NCI-H2196 (cell line): ENCODE data around the gene CAPZB.
"Not testable (repeated sequence)": the region's sequence is repeated elsewhere in the genome, so short reads cannot be mapped to it uniquely, and the experiment has no call there.

Experiments used
- DNase-seq: peaks from one replicate; lab custom pipeline; 2025; ENCODE audit not compliant: unreplicated experiment; lab: John Stamatoyannopoulos, UW

Gene CAPZB

DNA sequence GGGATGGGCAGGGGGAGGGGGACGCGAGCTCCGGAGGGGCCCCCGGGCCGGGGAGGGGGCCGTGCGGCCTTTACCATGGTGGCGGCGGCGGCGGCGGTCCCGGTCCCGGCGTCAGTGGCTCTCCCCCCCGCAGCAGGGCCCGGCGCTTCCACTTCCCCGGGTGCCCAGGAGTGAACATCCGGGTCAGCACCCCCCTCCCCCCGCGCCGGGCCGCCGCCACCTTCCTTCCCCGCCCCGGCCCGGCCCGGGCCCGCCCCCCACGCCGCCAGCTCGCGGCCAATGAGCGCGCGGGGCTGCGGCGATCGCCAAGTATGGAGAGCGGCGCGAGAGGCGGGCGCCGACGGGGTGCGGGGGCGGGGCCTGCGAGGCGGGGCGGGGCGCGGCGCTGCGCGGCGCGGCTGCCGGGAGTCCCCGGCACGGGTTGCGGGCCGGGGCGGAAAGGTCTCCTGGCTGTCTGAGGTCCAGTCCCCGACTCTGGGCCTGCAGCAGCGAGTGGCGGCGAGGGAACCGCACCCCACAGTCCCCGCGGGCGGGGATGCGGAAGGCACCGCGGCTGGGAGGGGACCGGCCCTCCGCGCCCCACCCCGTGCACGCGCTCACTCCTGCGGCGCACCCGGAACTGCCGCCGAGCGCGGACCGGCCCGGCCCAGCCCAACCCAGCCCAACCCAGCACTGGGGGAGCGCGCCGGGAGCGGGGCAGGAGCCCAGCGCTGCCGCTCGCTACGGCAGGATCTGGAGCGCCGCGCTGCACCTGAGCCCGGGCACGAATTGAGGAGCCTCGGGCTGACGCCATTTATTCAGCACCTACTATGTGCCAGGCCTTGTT lies at the start of gene CAPZB:
CAPZB (minus strand) TSS at position 178 of the 826 bp plus-strand sequence; CDS start at position 77, 101 bp downstream.
- peak; percentile 93 for DNase-seq

- DNase-seq, result no peak
Measured at GRCh38 chr1:19534281-19534680, 48.9 kb upstream of the CAPZB start.

GRCh38 chr1:19533626-19534025 lies 48.3 kb upstream of the CAPZB start:
- DNase-seq, result no peak

- DNase-seq, result no peak
Measured at GRCh38 chr1:19532519-19532918, 47.2 kb upstream of the CAPZB start.

- DNase-seq, result no peak
Measured at GRCh38 chr1:19529664-19530063, 44.3 kb upstream of the CAPZB start.

GRCh38 chr1:19528438-19528837 lies 43.1 kb upstream of the CAPZB start:
- no peak for DNase-seq

DNA sequence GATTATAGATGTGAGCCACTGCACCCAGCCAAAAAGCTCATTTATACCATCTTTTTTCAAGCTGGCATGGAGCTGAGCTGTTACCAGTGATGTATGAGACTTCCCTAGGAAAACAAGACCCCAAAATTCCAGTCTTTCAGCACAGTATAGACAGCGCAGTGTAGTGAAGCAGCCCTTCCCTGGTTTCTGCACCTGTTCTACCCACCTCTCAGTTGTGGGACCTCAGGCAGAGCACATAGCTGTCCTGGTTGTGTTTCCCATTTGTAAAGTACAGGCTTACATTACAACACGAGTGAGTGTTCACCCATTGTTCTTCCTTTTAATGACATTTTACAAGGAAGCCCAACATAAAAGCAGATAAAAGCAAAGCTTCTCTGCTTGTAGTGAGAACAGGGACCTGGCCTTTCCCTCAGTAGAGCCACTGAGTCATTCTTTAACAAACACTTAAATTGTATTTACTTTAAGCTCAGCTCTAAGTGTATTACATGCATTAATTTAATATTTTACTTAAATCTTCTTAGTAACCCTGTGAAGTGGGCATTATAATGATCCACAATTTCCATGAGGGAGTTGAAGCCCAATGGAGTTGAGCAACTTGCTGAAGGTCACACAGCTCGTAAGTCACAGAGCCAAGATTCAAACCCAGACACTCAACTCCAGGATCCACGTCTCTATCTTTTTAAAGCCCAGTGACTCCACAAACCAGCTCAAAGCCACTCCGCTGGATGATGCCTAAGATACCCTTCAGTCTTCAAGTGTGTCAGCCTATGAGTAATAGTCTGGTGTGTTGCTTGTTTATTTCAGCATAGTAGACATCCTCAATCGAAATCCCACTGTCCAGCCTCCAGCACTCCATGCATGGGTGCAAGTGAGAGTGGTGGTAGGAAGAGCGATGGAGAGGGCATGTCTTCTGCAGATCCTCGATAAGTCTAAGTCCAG lies 40.5 kb upstream of the CAPZB start:
- DNase-seq, result no peak

DNA sequence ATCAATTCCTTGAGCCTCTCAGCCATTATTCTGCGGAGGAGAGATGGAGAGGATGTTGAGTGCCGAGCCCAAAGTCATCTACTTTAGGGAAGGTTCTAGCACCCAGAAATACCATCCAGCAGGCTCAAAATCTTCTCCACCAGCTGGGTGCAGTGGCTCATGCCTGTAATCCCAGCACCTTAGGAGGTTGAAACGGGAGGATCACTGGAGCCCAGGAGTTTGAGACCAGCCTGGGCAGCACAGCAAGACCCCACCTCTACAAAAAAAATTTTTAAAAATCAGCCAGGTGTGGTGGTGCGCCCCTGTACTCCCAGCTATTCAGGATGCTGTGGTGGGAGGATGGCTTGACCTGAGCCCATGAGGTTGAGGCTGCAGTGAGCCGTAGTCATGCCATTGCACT lies 39.5 kb upstream of the CAPZB start:
- no peak for DNase-seq

GRCh38 chr1:19522570-19522969 lies 37.2 kb upstream of the CAPZB start:
- not testable (repeated sequence) for DNase-seq

DNA sequence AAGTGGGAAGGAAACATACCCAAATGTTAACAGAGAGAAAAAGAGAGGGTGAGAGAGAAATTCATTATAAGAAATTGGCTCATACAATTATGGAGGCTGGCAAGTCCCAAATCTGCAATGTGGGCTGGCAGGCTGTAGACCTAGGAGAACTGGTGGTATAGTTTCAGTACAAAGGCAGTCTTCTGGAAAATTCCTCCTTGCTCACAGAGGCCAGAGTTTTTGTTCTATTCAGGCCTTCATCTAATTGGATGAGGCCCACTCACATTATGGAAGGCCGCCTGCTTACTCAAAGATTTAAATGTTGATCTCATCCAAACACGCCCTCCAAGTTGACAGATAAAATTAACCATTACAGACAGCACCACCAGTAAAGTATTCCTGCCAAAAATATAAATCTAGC lies 36.1 kb upstream of the CAPZB start:
- no peak for DNase-seq

GRCh38 chr1:19517017-19517416 lies 31.7 kb upstream of the CAPZB start:
- no peak for DNase-seq

GRCh38 chr1:19515201-19515600 lies 29.9 kb upstream of the CAPZB start:
- DNase-seq, result no peak

DNA sequence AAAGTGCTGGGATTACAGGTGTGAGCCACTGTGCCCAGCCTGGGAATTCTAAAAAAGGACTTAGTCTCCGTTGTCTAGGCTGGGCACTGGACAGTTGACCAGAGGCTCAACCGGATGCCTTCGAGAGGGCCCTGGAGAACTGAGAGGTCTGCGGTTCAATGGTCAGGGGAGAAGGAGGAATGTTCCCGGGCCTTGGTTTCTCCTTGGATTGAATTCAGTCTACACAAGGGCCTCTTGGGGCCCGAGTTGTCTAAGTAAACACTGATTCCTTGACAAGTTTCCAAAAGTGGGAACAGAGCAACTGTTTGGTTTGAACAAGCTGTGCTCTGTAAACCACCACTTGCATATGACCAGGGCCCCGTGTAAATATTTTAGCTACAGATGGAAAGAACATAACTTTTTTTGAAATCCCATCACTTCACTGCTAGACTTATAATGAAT lies 29.1 kb upstream of the CAPZB start:
- no peak for DNase-seq

- DNase-seq, result no peak
Measured at GRCh38 chr1:19512545-19512944, 27.2 kb upstream of the CAPZB start.

DNA sequence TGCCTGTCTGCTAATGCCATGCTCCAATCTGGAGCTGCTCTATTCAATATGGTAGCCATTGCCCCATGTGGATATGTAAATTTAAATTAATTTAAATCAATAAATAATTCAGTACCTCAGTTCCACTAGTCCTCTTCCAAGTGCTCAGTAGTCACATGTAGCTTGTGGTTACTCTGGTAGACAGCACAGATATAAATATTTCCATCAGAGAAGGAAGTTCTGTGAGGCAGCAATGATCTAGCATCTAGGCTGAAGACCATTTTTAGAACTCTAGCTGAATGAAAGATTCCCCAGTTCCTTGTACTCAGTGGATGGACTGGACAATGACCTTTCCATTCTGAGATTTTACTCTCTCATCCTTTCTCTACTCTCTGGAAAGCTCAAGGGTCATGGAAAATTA lies 25.8 kb upstream of the CAPZB start:
- no peak for DNase-seq

- DNase-seq, result not testable (repeated sequence)
Measured at GRCh38 chr1:19509647-19510046, 24.3 kb upstream of the CAPZB start.

GRCh38 chr1:19507516-19507915 lies 22.2 kb upstream of the CAPZB start:
- DNase-seq, result no peak

DNA sequence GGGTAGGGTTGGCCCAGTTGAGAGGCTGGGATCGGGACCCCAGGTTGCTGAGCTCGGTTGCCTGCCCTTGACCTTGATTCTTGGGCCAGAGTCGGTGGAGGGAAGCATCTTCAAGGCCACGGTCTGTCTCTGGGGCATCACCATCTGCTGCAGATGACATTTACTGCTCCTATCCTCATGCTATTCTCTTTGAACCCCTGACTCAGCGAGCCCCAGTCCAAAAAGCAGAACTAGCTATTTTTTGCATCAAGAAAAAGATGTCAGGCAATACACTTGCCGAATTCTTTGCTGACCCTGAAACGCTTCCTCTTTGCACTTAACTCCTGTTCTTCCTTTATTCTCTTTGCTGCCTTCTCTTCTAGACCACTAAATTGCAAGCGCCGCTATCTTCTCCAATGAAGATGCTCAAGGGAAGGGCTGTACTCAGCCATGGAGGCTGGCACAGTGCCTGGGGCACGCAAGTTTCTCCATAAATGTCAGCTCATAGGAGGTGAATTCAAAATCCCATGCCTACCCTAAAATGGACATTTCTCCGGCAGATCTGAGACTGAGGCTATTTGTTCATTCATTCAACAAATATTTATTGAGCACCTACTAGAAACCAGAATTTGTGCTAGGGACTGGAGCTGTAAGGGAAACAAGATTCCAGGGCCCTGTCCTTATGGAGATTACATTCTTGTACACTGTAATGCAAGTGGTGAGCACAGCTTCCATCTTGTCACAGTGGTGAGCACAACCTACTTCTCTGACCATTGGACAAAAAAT lies 20.5 kb upstream of the CAPZB start:
- DNase-seq, result no peak

- peak; percentile 82 for DNase-seq
Measured at GRCh38 chr1:19504796-19505692, 19.7 kb upstream of the CAPZB start.

DNA sequence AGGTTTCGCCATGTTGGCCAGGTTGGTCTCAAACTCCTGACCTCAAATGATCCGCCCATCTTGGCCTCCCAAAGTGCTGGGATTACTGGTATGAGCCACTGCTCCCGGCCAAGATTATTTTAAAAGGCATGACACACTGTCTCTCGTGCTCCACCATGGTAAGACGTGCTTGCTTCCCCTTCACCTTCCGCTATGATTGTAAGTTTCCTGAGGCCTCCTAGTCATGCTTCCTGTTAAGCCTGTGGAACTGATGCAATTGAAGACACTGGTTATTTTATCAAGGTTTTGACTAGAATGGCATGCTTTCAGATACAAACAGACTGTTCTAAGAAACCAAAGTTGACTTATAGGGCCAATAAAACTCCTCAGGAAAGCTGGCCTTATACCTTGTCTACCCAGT lies 16.9 kb upstream of the CAPZB start:
- DNase-seq, result not testable (repeated sequence)
